HG03097 (cell line): ENCODE data around the gene AURKA.

Source experiments
- ATAC-seq: cut with Tn5 transposase; IDR thresholded peaks from one replicate; pipeline ENCODE4 v1.9.1; 2021; ENCODE audit not compliant: unreplicated experiment, low FRiP score

AURKA gene

DNA sequence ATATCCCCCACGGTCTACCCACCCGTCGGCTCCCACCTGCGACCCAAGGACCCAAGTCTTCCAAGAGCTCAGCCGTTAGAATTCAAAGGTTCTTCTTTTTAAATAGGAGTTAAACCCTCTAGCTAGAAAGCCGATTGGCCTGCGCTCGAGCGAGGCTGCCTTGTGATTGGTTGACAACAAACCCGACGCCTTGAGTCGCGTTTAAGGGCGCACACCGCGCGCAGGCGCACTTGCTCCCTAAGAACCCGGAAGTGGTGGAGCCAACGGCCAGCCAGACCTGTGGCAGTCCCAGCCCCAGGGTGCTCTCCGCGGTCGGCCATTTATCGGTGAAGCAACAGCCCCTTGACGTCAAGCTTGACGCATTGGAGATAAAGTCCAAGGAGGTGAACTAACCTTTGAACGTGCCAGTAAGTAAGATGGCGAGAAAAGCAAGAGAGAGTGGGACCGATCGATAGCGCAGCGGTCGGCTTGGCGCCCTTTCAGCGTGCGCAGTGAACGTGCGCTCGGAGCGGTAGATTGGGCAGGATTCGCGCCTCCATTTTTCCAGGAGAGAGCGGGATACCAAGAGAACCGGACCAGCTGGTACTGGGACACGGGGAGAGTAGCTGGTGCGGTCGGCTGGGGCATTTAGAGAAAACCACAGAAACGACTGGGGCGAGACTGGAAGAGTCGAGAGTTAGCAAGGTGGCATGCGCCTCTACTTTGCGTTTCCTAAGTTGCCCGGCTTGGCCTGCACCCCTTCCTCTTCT, at the start of gene AURKA, which contains the start of gene CSTF1:
Gene AURKA, minus strand, starts transcription at position 84 of the 749 bp plus-strand sequence. CDS start 4,018 bp downstream, outside the sequence.
Gene CSTF1, plus strand, starts transcription at position 514 of the 749 bp plus-strand sequence. CDS start 2,908 bp downstream, outside the sequence.
- peak; percentile 94 for ATAC-seq

DNA sequence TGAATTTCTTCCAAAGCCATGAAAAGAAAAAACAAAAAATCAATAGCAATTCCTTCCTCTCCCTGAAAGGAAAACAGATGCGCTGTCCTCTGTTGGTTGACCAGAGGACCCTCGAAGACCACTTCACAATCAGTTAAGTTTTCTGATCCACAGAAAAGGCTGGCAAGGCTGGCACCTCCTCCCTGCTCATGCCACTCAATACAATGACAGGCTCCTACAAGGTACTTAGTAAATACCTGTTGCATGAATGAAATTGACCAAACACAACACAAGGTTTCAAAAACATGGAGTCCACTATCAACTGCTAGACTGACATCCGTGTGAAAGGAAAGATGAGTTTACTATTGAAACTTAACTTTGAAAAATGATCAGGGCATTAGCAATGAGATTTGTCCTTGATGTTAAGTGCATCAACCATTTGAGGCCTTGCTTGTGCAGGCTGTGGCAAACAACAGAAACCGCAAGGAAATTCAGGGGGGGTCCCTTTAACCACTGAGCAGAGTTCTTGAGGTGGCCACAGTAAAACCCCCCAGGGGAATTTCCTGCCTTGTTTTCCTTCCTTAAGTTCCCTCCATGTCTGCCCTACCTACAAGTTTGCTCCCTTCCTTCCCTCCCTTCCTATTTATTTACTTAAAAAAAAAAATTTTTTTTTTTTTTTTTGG, 48.5 kb upstream of the AURKA start:
- ATAC-seq = no peak

DNA sequence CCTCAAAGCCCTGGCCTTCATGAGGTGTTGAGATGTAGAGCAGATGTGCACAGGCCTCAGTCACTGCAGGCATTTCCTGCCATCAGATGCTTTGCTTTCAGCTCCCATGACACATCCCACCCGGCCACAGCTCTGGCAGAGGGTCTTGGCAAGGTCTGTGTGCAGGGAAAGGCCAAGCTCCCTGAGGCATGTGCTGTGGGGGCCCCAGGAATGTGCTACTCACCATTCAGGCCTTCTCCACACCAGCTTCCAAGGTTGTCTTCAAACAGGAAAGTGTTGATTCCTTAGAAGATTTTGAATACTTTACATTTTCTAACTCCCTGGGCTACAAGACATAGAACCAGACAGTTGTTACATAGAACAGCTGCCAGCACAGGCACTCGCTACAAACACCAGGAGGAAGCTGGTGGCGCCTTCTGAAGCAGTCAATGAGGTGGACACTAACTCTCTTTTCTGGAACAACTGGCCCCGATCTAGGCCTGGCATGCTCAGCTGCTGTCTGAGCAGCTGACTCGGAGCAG, 47.8 kb upstream of the AURKA start:
- ATAC-seq = no peak

DNA sequence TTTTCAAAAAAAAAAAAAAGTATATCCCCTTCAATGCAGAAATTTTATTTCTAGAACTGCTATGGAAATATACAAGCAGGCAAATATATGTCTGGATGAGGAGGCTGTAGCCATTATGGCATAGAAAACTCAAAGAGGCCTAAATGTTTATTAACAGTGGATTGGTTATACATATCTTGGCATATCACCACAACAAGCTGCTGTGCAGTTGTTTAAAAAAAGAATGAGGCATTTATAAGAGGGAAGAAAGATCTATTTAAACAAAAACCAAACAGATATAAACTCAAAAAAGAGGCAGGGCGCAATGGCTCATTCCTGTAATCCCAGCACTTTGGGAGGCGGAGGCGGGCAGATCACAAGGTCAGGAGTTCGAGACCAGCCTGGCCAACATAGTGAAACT, 46.3 kb upstream of the AURKA start:
- no peak for ATAC-seq

DNA sequence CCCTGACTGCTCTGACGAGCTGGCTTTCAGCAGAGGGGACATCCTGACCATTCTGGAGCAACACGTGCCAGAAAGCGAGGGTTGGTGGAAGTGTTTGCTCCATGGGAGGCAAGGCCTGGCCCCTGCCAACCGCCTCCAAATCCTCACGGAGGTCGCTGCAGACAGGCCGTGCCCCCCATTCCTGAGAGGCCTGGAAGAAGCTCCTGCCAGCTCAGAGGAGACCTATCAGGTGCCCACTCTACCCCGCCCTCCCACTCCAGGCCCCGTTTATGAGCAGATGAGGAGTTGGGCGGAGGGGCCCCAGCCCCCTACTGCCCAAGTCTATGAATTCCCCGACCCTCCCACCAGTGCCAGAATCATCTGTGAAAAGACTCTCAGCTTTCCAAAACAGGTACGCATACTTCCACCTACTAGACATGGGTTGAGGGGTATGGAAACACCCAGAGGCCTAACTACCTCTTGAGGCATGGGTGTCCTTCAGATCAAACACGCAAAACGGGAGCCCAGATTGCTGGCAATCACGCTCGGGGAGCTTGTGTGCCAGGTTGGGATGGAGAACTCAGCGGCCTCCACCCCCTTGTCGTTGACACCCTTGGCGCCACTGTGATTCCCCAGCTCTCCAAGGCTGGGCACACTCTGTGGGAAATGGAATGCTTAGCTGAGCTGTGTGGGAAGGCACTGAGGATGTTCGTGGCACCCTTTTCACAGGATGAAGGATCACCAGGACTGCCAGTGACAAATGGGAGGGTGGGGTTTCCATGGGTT, 45.4 kb upstream of the AURKA start:
- ATAC-seq = no peak

- ATAC-seq = no peak
These were observed 41.9 kb upstream of the AURKA start for GRCh38 chr20:56433880-56434255.

DNA sequence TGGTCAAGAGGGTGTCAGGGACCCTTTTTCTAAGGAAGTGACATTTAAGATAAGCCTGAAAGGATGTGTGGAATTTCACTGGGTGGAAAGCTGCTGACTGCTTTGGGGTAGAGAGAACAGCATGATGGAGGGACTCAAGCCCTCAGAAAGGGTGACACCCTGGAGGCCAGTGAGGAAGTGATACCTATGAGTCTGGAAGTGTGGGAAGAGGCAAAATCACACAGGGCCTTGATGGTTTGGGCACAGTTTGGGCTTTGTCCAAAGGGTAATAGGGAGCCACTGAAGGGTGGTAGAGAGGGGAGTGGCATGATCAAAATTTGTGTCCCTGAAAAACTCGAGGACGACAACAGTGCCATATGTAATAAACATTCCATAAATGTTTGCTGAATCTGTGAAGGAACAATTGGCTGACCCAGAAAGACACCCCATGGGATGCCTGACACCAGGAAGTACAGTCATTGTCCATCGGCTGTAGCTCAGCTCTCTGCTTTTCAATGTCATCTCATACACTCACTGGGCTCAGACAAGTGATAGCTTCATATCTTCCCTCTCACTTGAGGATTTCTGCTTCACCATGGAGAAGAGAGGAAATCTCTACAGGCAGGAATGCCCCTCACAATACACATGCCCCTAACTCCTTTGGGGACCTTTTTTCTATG, 41.3 kb upstream of the AURKA start:
- no peak for ATAC-seq

GRCh38 chr20:56431471-56431870, 39.5 kb upstream of the AURKA start:
- no peak for ATAC-seq

- ATAC-seq = no peak
These were observed 38.9 kb upstream of the AURKA start for GRCh38 chr20:56430957-56431356.

- ATAC-seq = no peak
These were observed 38.4 kb upstream of the AURKA start for GRCh38 chr20:56430461-56430860.

- no peak for ATAC-seq
These were observed 37.9 kb upstream of the AURKA start for GRCh38 chr20:56429941-56430340.

GRCh38 chr20:56429502-56429901, 37.5 kb upstream of the AURKA start:
- ATAC-seq = no peak

- no peak for ATAC-seq
These were observed 36.9 kb upstream of the AURKA start for GRCh38 chr20:56428881-56429280.

DNA sequence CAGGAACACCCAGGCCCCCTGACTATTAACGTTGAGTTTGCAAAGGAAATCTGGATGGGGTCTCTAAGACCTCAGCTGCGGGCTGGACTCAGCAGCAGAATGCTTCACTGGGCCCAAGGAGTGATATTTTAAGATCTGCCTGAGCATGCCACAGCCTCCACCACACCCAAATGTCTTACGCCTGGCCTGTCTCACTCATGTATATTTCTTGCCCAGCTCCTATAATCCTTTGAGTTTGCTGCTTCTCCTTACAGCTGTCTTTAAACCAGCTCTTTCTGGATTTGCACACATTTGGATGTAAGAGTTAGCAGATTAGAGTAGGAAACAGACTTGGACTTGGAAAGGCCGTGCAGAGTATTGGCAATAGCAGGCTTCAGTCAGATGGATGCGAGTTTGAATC, 36.4 kb upstream of the AURKA start:
- no peak for ATAC-seq

DNA sequence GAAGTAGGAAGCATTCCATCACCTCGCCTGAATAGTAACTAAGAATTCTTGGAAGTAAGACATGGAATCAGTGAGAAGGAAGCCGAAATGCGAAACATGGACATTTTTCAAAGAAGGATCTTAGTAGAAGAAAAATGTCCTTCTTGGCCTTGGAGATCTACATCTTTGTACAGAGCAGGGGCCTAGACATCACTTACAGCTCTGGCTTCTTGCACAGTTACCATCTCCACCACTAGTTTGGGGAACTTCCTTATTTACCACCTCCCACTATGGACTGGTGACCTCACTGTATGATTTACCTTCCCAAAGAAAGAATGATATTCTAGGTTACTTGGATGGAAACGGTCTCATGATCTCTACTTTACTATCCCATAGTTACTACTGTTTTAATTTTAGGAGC, 35.8 kb upstream of the AURKA start:
- ATAC-seq = no peak

DNA sequence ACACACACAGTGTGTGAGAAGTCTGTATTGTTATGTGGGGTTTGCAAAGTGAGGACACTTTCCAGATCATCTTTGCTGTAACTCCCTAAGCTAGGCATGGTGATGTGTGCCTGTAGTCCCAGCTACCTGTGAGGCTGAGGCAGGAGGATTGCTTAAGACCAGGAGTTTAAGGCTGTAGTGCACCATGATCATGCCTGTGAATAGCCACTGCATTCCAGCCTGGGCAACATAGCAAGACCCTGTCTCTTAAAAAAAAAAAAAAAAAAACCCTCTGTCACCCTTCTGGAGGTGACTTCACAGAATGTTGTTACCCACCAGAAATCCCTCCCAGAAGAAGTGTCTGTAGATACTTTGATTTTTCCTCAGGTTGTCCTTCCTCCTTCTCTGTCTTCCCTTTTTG, 34.9 kb upstream of the AURKA start:
- ATAC-seq = no peak

- ATAC-seq = no peak
These were observed 34.0 kb upstream of the AURKA start for GRCh38 chr20:56426026-56426425.

DNA sequence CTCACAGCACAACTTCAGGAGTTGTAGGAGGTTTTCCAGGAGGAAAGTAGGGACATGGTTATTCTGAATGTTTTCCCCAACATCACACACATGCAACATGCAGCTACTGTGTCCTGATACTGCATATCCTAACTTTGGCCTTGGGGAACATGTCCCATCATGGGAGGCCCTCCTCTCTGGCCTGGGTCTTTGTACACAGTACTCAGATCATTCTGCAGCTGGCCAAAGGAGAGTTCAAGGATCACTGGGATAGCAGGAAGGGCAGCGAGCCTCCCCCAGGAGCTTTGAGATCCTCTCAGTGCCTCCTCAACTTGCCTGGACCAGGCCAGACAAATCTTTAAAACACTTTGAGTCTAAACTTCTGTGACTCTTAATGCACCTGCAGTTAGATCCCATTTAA, 32.9 kb upstream of the AURKA start:
- ATAC-seq = no peak

DNA sequence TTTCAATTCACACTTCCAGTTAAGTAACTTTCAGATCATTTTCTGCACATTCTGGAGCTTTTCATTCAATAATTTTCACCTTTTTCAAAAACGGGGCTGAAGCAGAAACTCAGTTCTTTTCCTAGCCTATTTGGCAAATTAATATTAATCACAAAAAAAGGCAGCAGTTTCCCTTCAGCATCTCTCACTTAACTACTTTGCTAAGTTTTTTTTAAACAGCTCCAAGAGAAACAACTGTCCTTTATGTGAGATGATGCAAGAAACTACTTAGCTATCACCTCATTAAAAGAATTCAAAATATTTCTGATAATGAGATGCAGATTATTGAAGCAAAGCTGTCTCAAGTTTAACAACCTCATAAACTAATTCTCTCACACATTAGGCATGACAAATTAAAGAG, 31.9 kb upstream of the AURKA start:
- no peak for ATAC-seq

- no peak for ATAC-seq
These were observed 31.2 kb upstream of the AURKA start for GRCh38 chr20:56423211-56423610.

DNA sequence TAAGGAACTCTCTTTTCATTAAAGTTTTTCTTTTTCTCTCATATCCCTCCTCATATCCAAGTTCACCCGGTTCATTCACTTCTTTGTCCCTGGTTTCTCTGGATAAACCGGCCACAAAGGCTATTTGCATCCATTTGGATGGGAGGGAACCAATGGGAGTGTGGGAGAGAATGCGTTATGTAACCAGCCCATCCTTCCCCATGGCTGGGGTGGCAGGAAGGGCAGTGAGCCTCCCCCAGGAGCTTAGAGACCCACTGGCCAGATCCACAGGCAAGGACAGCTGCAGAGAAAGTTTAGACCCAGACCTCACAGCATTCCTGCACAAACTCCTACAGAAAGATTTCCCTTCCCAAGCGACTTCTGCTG, 30.8 kb upstream of the AURKA start:
- ATAC-seq = no peak
